Measurements from ENCODE around the gene ITIH3. TPM values are rescaled to one million over a fixed set of nuclear protein-coding genes. Genes with fewer than 3 reads are reported as not detected.

The ITIH3 gene
- total and polyA plus RNA-seq, 7 donors: 0.14 to 2.3 (median 0.65) TPM; not detected in 3

GRCh38 chr3:52771702-52772101 is 22.9 kb upstream of the ITIH3 start:
- 91 to 94% methylated on average over 10 of the region's 10 CpGs for WGBS, 2 donors
- Histone ChIP-seq H3K27me3 (no peaks in the 10 kb centered on the region), H3K4me1 (peaks cover 0 to 20% (median 15%) of the 10 kb centered on the region in 4 donors), H3K27ac (peak overlapping the region; percentile 69 to 80 (median 78)), H3K9me3 (no peaks in the 10 kb centered on the region), H3K4me3 (peak overlapping the region in 2 of 4 donors; percentile 83 to 94), H3K36me3 (peaks cover 0 to 14% (median 4%) of the 10 kb centered on the region in 4 donors)
- DNase-seq: peak; percentile 27
- intact Hi-C loops (cut with DNase I): loop anchor here (2.0 to 10.0 kb wide), 4 partner anchors 76 to 301 kb away; partner anchors contain the start of gene STIMATE
- TF ChIP-seq EP300 (IDR thresholded peaks at IDR 0.05): no peak
- no peak for TF ChIP-seq CTCF (IDR thresholded peaks at IDR 0.05)
- no peak for TF ChIP-seq POLR2AphosphoS5 (IDR thresholded peaks at IDR 0.05)
- no peak for TF ChIP-seq POLR2A (IDR thresholded peaks at IDR 0.05)

GRCh38 chr3:52773361-52774065 is 21.1 kb upstream of the ITIH3 start:
- no peak overlapping the region for H3K27ac ChIP-seq
- no peaks in the 10 kb centered on the region for H3K36me3 ChIP-seq
- intact Hi-C loops (cut with DNase I): loop anchor here (2.0 to 10.0 kb wide), 3 partner anchors 74 to 299 kb away; no protein-coding TSS in a partner anchor
- H3K9me3 ChIP-seq: no peaks in the 10 kb centered on the region
- 84 to 92% methylated on average over 13 of the region's 13 CpGs for WGBS, 2 donors
- H3K4me3 ChIP-seq: no peak overlapping the region
- peaks cover 0 to 20% (median 15%) of the 10 kb centered on the region in 4 donors for H3K4me1 ChIP-seq
- no peaks in the 10 kb centered on the region for H3K27me3 ChIP-seq
- peak; percentile 38 for DNase-seq
- no peak for TF ChIP-seq EP300 (IDR thresholded peaks at IDR 0.05)
- no peak for TF ChIP-seq CTCF (IDR thresholded peaks at IDR 0.05)
- TF ChIP-seq POLR2A (IDR thresholded peaks at IDR 0.05): no peak
- TF ChIP-seq POLR2AphosphoS5 (IDR thresholded peaks at IDR 0.05): no peak

- H3K27me3 ChIP-seq: no peaks in the 10 kb centered on the region
- TF ChIP-seq POLR2A (IDR thresholded peaks at IDR 0.05) (no peak), EP300 (IDR thresholded peaks at IDR 0.05) (no peak), CTCF (IDR thresholded peaks at IDR 0.05) (no peak), POLR2AphosphoS5 (IDR thresholded peaks at IDR 0.05) (no peak)
- H3K9me3 ChIP-seq: no peaks in the 10 kb centered on the region
- H3K4me1 ChIP-seq: peaks cover 0 to 17% (median 12%) of the 10 kb centered on the region in 4 donors
- H3K27ac ChIP-seq: no peak overlapping the region
- WGBS, 2 donors: 78 to 89% methylated on average over 8 of the region's 8 CpGs
- intact Hi-C loops (cut with DNase I): loop anchor here (5.0 to 10.0 kb wide), 2 partner anchors 73 to 161 kb away; no protein-coding TSS in a partner anchor
- H3K36me3 ChIP-seq: no peaks in the 10 kb centered on the region
- peak; percentile 58 for DNase-seq
- H3K4me3 ChIP-seq: no peak overlapping the region
These were observed 20.4 kb upstream of the ITIH3 start for GRCh38 chr3:52774066-52774713.

- TF ChIP-seq POLR2A (IDR thresholded peaks at IDR 0.05) (no peak), EP300 (IDR thresholded peaks at IDR 0.05) (no peak), CTCF (IDR thresholded peaks at IDR 0.05) (no peak), POLR2AphosphoS5 (IDR thresholded peaks at IDR 0.05) (no peak)
- peaks cover 0 to 8% (median 3%) of the 10 kb centered on the region in 4 donors for H3K4me1 ChIP-seq
- intact Hi-C loops (cut with DNase I): loop anchor here (5.0 to 10.0 kb wide), 2 partner anchors 72 to 160 kb away; no protein-coding TSS in a partner anchor
- peak; percentile 41 for DNase-seq
- no peaks in the 10 kb centered on the region for H3K36me3 ChIP-seq
- WGBS, 2 donors: 31 to 55% methylated on average over 6 of the region's 6 CpGs
- H3K9me3 ChIP-seq: no peaks in the 10 kb centered on the region
- H3K4me3 ChIP-seq: no peak overlapping the region
- H3K27me3 ChIP-seq: no peaks in the 10 kb centered on the region
- no peak overlapping the region for H3K27ac ChIP-seq
These were observed 19.4 kb upstream of the ITIH3 start for GRCh38 chr3:52774901-52775864.

Data from sigmoid colon (tissue), 7 donors.